OCI-LY3 (cell line): ENCODE data around the gene MFSD6.

Source experiments
- H2AFZ ChIP-seq: fragments of 200-600, 300-600 bp; shearing (Covaris generic); 2 replicates; pipeline ENCODE4 v1.6.0; 2014; ENCODE audit warnings: antibody characterized with exemption, low read depth, low read length
- H3K27ac ChIP-seq: fragments of 200-600, 300-600 bp; sonication (generic); 2 replicates; pipeline ENCODE4 v1.5.1; 2014; ENCODE audit warnings: mild to moderate bottlenecking, low read length, moderate library complexity, mixed read lengths
- H3K27me3 ChIP-seq: fragments of 200-600, 300-600 bp; sonication (generic); 2 replicates; pipeline ENCODE4 v1.6.1; 2014; ENCODE audit warnings: low read depth, low read length, mixed read lengths
- H3K36me3 ChIP-seq: fragments of 200-600, 300-600 bp; sonication (generic); replicated peaks from 2 replicates; pipeline ENCODE3; 2014; ENCODE audit warnings: low read depth, low read length, mixed read lengths
- H3K4me1 ChIP-seq: fragments of 300-600, 200-600 bp; sonication (generic); 2 replicates; pipeline ENCODE4 v1.6.1; 2014; ENCODE audit warnings: low read length, mixed read lengths
- H3K4me2 ChIP-seq: fragments of 200-600, 300-600 bp; sonication (generic); 2 replicates; pipeline ENCODE4 v1.6.1; 2014; ENCODE audit warnings: low read length, mixed read lengths
- H3K4me3 ChIP-seq: fragments of 300-600, 200-600 bp; sonication (generic); 2 replicates; pipeline ENCODE4 v1.5.1; 2014; ENCODE audit warnings: antibody characterized with exemption, mild to moderate bottlenecking, low read length, moderate library complexity
- H3K79me2 ChIP-seq: fragments of 300-600, 200-600 bp; shearing (Covaris generic); 2 replicates; pipeline ENCODE4 v1.6.1; 2014; ENCODE audit warnings: mild to moderate bottlenecking, low read length, mixed read lengths
- H3K9ac ChIP-seq: fragments of 300-600, 200-600 bp; shearing (Covaris generic); 2 replicates; pipeline ENCODE4 v1.6.0; 2014; ENCODE audit warnings: mild to moderate bottlenecking, low read length, moderate library complexity
- H3K9me3 ChIP-seq: fragments of 200-600, 300-600 bp; shearing (Covaris generic); 2 replicates; pipeline ENCODE4 v1.6.1; 2014; ENCODE audit warnings: low read length, mixed read lengths; ENCODE audit not compliant: insufficient read depth
- H4K20me1 ChIP-seq: fragments of 200-600, 300-600 bp; sonication (generic); 2 replicates; pipeline ENCODE4 v1.6.1; 2016; ENCODE audit warnings: low read length, mixed read lengths; ENCODE audit not compliant: insufficient read depth
- CTCF ChIP-seq: fragments of 200-600, 300-600 bp; sonication (generic); IDR thresholded peaks from 2 replicates; pipeline ENCODE4 v1.5.1; 2014; ENCODE audit warnings: antibody characterized with exemption, low read length, low read depth
- EZH2phosphoT487 ChIP-seq: fragments of 200-600 bp; shearing (Covaris generic); IDR thresholded peaks from 2 replicates; pipeline ENCODE4 v1.6.1; 2018; ENCODE audit warnings: antibody characterized with exemption, mixed run types, low read depth

The MFSD6 gene

DNA sequence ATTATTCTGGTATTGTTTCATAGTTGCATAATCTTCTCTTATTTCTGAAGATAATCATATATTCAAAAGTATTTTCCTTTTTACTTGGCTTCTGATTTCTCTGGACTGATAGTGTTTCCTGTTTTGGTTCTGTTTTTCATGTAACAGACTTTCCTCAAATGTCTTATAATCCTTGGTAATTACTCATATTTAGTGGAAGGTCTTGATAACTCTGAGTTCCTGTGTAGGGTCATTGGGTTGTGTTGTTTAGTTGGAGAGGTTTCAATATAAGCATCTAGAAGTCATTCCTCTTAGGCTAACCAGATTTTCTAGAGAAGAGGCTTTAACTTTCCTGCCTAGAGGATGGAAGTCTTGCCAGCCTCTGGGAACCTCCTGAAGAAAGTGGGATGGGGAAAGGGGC is 23.8 kb downstream of the MFSD6 start:
- Histone ChIP-seq H3K9me3 (no peaks in the 10 kb centered on the region), H3K4me1 (peaks cover 6% of the 10 kb centered on the region), H3K9ac (no peak overlapping the region), H3K4me2 (no peak overlapping the region), H3K79me2 (no peaks in the 10 kb centered on the region), H3K27me3 (no peaks in the 10 kb centered on the region), H4K20me1 (no peaks in the 10 kb centered on the region), H3K27ac (no peak overlapping the region), H3K36me3 (peaks cover 2% of the 10 kb centered on the region), H3K4me3 (no peak overlapping the region), H2AFZ (no peak overlapping the region)
- TF ChIP-seq CTCF = no peak
- TF ChIP-seq EZH2phosphoT487 = no peak

GRCh38 chr2:190432567-190433231 is 24.5 kb downstream of the MFSD6 start:
- peaks cover 6% of the 10 kb centered on the region for H3K4me1 ChIP-seq
- H3K9me3 ChIP-seq = no peaks in the 10 kb centered on the region
- peaks cover 5% of the 10 kb centered on the region for H3K36me3 ChIP-seq
- H2AFZ ChIP-seq = no peak overlapping the region
- no peaks in the 10 kb centered on the region for H3K79me2 ChIP-seq
- no peak for TF ChIP-seq EZH2phosphoT487
- TF ChIP-seq CTCF = no peak
- H3K4me3 ChIP-seq = no peak overlapping the region
- no peak overlapping the region for H3K9ac ChIP-seq
- H3K27me3 ChIP-seq = no peaks in the 10 kb centered on the region
- no peak overlapping the region for H3K4me2 ChIP-seq
- no peak overlapping the region for H3K27ac ChIP-seq
- no peaks in the 10 kb centered on the region for H4K20me1 ChIP-seq

DNA sequence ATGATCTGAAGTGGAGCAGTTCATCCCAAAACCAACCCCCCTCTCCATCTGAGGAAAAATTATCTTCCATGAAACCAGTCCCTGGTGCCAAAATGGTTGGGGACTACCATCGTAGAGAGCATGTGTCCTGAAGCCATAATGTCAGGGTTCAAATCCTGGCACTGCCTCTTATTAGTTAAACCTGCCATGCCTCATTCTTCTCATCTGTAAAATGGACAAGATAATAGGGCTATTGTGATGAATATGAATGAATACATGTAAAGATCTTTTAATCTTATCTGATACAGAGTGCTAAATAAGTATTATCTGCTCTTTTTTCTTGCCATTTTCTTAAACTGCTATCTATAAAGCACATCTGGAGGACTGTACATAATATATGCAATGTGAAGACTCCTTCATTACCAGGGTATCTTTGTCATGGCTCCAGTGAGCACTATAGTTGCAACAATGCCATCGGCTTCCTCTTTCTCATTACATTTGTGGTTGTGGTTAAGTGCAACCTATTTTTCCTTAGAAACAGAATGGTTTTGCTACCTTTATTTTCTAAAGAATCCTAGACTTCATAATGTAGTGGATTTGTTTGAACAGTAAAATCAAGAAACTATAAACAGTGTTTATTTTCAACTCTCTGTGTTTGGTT is 27.0 kb downstream of the MFSD6 start:
- no peaks in the 10 kb centered on the region for H3K79me2 ChIP-seq
- H3K4me3 ChIP-seq = no peak overlapping the region
- H3K4me2 ChIP-seq = no peak overlapping the region
- no peaks in the 10 kb centered on the region for H4K20me1 ChIP-seq
- no peak overlapping the region for H3K9ac ChIP-seq
- no peaks in the 10 kb centered on the region for H3K9me3 ChIP-seq
- no peak overlapping the region for H2AFZ ChIP-seq
- H3K27me3 ChIP-seq = no peaks in the 10 kb centered on the region
- H3K36me3 ChIP-seq = peaks cover 5% of the 10 kb centered on the region
- H3K4me1 ChIP-seq = peaks cover 6% of the 10 kb centered on the region
- TF ChIP-seq CTCF (no peak), EZH2phosphoT487 (no peak)
- H3K27ac ChIP-seq = no peak overlapping the region

DNA sequence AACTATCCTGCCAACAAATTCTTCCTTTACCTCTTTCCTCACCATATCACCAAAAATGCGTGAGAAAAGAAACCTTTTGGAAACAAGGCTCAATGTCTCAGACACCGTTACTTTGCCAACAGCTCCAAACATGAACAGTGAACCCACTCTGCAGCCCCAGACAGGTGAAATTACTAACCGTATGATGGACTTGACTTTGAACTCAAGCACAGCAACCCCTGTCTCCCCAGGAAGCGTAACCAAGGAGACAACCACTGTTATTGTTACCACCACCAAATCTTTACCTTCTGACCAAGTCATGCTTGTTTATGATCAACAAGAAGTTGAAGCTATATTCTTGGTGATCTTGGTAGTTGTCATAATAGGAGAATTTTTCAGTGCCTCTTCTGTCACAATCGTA is 28.4 kb downstream of the MFSD6 start:
- Histone ChIP-seq H3K36me3 (peaks cover 5% of the 10 kb centered on the region), H3K27ac (no peak overlapping the region), H3K4me1 (peaks cover 6% of the 10 kb centered on the region), H3K27me3 (no peaks in the 10 kb centered on the region), H3K9ac (no peak overlapping the region), H2AFZ (no peak overlapping the region), H3K79me2 (no peaks in the 10 kb centered on the region), H4K20me1 (no peaks in the 10 kb centered on the region), H3K4me3 (no peak overlapping the region), H3K9me3 (no peaks in the 10 kb centered on the region), H3K4me2 (no peak overlapping the region)
- TF ChIP-seq EZH2phosphoT487 (no peak), CTCF (no peak)
